Activated T-cell treated with anti-CD3 and anti-CD28 coated beads, Interleukin-2, amount 50 U/mL, for 1 hour (primary cell): ENCODE data around the gene NAA10.

Experiments used
- DNase-seq: peaks from one replicate; pipeline ENCODE4 v3.0.0-alpha.2; 2020

The NAA10 gene

GRCh38 chrX:153883163-153883843 is 51.5 kb downstream of the NAA10 start:
- DNase-seq = no peak

GRCh38 chrX:153882557-153882956 is 52.3 kb downstream of the NAA10 start:
- DNase-seq = no peak

- DNase-seq = no peak
Measured at GRCh38 chrX:153882086-153882498, 52.7 kb downstream of the NAA10 start.

- no peak for DNase-seq
Measured at GRCh38 chrX:153881281-153881680, 53.6 kb downstream of the NAA10 start.

GRCh38 chrX:153880440-153880815 is 54.4 kb downstream of the NAA10 start:
- no peak for DNase-seq

GRCh38 chrX:153879741-153880439 is 54.9 kb downstream of the NAA10 start:
- DNase-seq = no peak
